ENCODE measurements around the gene IMMP2L. TPM values are rescaled to one million over a fixed set of nuclear protein-coding genes. Genes with fewer than 3 reads are reported as not detected.

Gene IMMP2L
- total and polyA plus RNA-seq, 2 donors (not counting 3 experiments of a cell fraction or from before 2014, with no cell fraction given) = 9.9 to 11.8 TPM

DNA sequence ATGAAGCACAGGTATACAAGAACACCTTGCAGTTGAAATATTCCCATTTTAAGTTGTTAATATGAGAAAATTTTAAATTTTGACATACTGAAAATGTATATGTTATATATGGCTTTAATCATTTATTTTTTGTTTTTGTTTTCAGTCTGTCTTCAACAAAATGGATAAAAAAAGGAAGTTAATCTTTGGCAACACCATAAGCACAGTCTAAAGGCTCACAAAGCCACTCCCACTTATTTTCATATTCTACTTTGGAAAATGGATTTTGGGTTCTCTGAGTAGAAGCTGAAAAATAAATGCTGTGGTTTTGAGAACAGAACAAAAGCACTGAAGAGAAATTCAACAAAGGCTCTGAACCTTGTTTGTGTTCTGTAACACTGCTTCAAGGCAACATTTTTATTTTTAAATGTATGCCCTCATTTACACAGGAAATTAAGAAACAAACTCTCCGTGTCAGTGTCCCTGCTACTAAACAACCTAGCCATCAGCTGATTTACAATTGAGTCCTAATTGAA is 552.7 kb downstream of the IMMP2L start:
- Histone ChIP-seq H3K36me3 (ENCODE audit: control insufficient read depth in 2 of 2, extremely low read depth in 1 of 2, insufficient read depth in 2 of 2, low read length in 2 of 2) (no peaks in the 10 kb centered on the region), H3K9me3 (replicated peaks; ENCODE audit: control insufficient read depth, insufficient read depth, low read length) (no peaks in the 10 kb centered on the region), H3K27me3 (ENCODE audit: control insufficient read depth in 2 of 2, insufficient read depth in 2 of 2, low read length in 2 of 2) (no peaks in the 10 kb centered on the region), H3K9ac (replicated peaks; ENCODE audit: extremely low read depth, insufficient read depth, low read length) (no peak overlapping the region), H4K20me1 (replicated peaks; ENCODE audit: control insufficient read depth, extremely low read depth, insufficient read depth, low read length) (no peaks in the 10 kb centered on the region), H3K9me1 (replicated peaks; ENCODE audit: control insufficient read depth, extremely low read depth, insufficient read depth, low read length) (no peaks in the 10 kb centered on the region), H3K79me2 (ENCODE audit: control insufficient read depth, insufficient read depth, low read length) (no peaks in the 10 kb centered on the region), H3K4me2 (ENCODE audit: insufficient read depth, low read length) (no peak overlapping the region), H3K4me1 (ENCODE audit: control insufficient read depth, extremely low read depth, insufficient read depth, low read length) (no peaks in the 10 kb centered on the region), H3K27ac (ENCODE audit: insufficient read depth, low read depth, low read length) (no peak overlapping the region), H3K4me3 (replicated peaks in 1 of 3; ENCODE audit: insufficient read depth in 1 of 3, low read depth in 1 of 3, low read length in 3 of 3) (no peak overlapping the region), H2AFZ (ENCODE audit: low read depth, low read length) (no peak overlapping the region)
- TF ChIP-seq MYC (IDR thresholded peaks at IDR 0.05; ENCODE audit: low read depth, low read length) = no peak
- TF ChIP-seq GATA2 (IDR thresholded peaks at IDR 0.05; ENCODE audit: insufficient read depth, insufficient read length, low read depth, low read length) = no peak
- POLR2A ChIA-PET = no interaction called here
- intact Hi-C loops (cut with micrococcal nuclease) = no loop called here
- no TSS peak for BruUV-seq (replicated peaks)
- DNase-seq (ENCODE audit: low read depth, low spot score) = no peak
- dilution Hi-C loops (cut with MboI; ENCODE audit: extremely low pct_ligation_motif_present, low sequenced_read_pairs) = no loop called here
- FAIRE-seq = no peak
- CTCF ChIA-PET = no interaction called here

DNA sequence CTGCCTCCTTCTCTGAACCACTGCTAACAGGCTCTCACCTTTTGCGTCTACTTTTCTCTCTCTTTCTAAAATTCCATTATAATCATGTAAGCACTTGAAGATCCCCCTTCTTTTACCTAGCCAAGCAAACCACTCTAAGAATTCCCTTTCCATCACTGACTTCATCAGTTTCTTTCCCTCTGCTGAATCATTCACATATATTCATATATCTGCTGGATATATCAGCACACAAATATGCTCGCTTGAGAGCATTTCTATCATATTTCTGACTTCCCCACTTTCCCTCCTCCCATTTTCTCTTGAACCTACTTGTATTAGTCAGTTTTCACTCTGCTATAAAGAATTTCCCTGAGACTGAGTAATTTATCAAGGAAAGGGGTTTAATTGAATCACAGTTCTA is 555.6 kb downstream of the IMMP2L start:
- H3K4me2 ChIP-seq (ENCODE audit: insufficient read depth, low read length) = no peak overlapping the region
- H2AFZ ChIP-seq (ENCODE audit: low read depth, low read length) = no peak overlapping the region
- no peak for FAIRE-seq
- no peak overlapping the region for H3K27ac ChIP-seq (ENCODE audit: insufficient read depth, low read depth, low read length)
- DNase-seq (ENCODE audit: low read depth, low spot score) = no peak
- H3K4me3 ChIP-seq (replicated peaks in 1 of 3; ENCODE audit: insufficient read depth in 1 of 3, low read depth in 1 of 3, low read length in 3 of 3) = no peak overlapping the region
- no peaks in the 10 kb centered on the region for H3K27me3 ChIP-seq (ENCODE audit: control insufficient read depth in 2 of 2, insufficient read depth in 2 of 2, low read length in 2 of 2)
- no peaks in the 10 kb centered on the region for H4K20me1 ChIP-seq (replicated peaks; ENCODE audit: control insufficient read depth, extremely low read depth, insufficient read depth, low read length)
- intact Hi-C loops (cut with micrococcal nuclease) (no loop called here), dilution Hi-C loops (cut with MboI; ENCODE audit: extremely low pct_ligation_motif_present, low sequenced_read_pairs) (no loop called here)
- H3K9me1 ChIP-seq (replicated peaks; ENCODE audit: control insufficient read depth, extremely low read depth, insufficient read depth, low read length) = no peaks in the 10 kb centered on the region
- no peaks in the 10 kb centered on the region for H3K79me2 ChIP-seq (ENCODE audit: control insufficient read depth, insufficient read depth, low read length)
- ChIA-PET CTCF (no interaction called here), POLR2A (no interaction called here)
- no peaks in the 10 kb centered on the region for H3K9me3 ChIP-seq (replicated peaks; ENCODE audit: control insufficient read depth, insufficient read depth, low read length)
- H3K36me3 ChIP-seq (ENCODE audit: control insufficient read depth in 2 of 2, extremely low read depth in 1 of 2, insufficient read depth in 2 of 2, low read length in 2 of 2) = no peaks in the 10 kb centered on the region
- no TSS peak for BruUV-seq (replicated peaks)
- no peak overlapping the region for H3K9ac ChIP-seq (replicated peaks; ENCODE audit: extremely low read depth, insufficient read depth, low read length)
- no peaks in the 10 kb centered on the region for H3K4me1 ChIP-seq (ENCODE audit: control insufficient read depth, extremely low read depth, insufficient read depth, low read length)
- TF ChIP-seq POLR2AphosphoS5 (IDR thresholded peaks at IDR 0.05; ENCODE audit: insufficient read depth, low read depth, low read length) = no peak
- TF ChIP-seq FOS (IDR thresholded peaks at IDR 0.05; ENCODE audit: borderline replicate concordance, insufficient read depth, low read length) = no peak
